ENCODE results near the gene MBOAT2.

MBOAT2 gene

DNA sequence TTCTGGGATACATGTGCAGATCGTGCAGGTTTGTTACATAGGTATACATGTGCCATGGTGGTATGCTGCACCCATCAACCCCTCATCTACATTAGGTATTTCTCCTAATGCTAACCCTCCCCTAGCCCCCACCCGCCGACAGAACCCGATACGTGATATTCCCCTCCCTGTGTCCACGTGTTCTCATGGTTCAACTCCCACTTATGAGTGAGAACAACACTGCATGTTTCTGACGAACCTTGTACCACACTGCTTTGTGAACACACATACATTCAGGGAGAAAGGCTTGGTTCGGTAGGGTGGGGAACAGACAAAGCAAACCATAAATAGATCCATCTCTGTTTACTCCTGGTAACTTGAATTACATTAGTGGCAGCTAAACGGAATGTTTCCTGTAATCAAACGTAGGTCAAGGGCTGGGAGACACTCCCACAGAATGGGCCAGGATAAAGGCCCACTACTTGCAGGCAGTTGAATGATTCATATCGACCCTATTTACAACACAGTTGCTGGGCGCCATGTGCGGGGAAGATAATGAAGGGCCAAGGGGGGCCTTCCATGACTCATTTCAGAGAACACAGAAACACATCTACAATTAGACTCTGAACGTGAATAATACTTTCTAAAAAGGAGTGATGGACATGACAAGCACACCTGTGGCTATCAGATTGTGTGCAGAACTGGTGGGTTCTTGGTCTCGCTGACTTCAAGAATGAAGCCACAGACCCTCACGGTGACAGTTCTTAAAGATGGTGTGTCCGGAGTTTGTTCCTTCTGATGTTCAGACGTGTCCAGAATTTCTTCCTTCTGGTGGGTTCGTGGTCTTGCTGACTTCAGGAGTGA lies 109.3 kb downstream of the MBOAT2 start:
- no peak for DNase-seq

DNA sequence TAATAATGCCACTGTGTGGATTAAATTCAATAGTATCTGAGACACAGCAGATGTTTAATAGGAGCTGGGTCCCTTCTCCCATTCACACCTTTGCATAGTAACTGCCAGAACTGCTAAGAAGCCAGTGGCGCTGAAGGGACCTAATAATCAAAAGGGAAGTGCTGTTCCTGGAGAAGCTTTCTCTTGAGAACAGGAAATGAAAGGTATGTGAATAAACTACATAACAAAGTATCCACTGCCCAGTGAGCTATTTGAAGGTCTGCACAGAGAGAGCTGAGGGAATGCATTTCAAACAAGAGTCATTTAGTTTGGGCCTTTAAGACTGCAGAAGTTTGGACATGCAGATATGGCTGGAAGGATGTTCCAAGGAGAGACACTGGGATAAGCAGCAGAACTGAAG lies 110.0 kb downstream of the MBOAT2 start:
- no peak for DNase-seq

DNA sequence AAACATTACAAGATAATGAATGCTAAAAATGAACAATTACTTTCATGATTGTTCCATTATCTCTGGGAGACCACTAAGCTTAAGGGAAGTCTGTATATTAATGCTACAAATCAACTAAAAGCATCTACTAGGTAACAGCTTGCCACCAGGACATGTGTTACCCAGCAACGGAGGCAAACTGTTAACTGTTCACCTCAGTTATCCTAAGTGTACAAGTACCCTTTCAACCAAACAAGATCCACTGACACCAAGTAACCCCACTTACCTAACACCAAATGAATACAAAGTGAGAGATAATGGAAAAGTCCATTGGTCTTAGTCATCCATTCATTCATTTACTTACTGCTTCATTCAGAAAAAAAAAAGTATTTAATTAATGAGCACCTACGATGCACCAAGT lies 111.4 kb downstream of the MBOAT2 start:
- DNase-seq: no peak

DNA sequence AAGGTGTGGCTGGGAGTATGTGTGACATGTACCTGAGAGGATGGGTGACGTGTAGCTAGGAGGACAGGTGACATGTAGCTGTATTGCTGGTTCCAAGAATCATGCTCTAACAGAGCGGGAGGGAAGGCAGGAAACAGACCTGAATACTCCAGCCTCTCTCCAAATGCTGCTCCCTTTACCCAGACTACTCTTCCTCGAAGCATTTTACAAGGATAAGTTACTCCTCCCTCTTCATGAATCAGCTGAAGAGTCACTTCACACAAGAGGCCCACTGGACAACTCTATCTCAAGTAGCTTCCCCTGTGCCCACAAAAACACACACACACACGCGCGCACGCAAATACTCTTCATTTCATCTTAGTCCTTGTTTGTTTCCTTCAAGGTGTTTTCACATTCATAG lies 113.5 kb downstream of the MBOAT2 start:
- DNase-seq: no peak

DNA sequence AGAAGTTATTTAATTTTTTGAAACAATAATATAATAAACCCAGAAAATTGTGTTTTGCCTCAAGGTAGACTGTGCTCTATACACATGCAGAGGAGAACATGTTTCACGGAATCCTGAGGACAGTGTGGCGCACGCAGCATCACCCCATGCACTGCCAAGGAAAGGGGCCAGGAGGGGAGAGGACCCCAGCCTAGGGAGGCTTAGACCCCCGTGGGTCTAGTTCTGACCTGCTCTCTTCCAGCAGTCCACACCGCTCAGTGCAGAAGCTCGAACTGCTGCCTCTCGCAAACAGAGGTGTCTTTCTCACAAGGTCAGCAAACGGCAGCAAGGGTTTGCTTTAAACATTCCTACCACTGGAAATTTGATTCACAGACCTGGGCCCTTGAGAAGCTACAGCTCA lies 114.5 kb downstream of the MBOAT2 start:
- no peak for DNase-seq

DNA sequence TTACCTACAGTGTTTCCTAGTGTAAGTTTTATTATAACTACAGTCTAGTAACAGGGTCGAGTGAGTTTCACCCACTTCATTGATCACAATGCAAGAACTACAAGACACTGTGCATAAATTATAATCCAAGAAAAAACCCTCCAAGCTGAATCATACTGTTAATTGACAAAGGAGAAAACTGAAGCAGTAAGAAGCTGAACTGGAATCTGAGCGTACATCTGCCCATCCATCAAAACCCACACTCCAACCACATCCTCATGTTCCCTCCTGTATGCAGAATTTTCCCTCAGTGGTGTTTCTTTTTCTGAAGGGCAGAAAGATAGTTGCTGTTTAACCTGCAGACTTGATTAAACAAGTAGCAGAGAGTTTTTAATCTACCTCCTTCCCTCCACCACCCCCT lies 116.6 kb downstream of the MBOAT2 start:
- no peak for DNase-seq

DNA sequence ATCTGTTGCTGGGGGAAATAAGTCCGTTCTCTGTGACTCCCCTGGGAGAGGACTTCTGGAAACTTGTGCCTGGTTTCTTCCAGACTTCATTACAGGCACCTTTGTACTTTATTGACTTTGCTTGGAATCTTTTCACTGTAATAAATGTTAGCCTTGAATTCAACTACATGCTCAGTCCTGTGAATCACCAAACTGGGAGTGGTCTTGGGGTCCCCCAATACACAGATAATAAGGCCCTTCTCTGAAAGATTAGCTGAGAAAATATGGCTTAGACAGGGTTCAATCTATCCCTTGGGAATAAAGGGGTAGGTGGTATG lies 117.3 kb downstream of the MBOAT2 start:
- no peak for DNase-seq

DNA sequence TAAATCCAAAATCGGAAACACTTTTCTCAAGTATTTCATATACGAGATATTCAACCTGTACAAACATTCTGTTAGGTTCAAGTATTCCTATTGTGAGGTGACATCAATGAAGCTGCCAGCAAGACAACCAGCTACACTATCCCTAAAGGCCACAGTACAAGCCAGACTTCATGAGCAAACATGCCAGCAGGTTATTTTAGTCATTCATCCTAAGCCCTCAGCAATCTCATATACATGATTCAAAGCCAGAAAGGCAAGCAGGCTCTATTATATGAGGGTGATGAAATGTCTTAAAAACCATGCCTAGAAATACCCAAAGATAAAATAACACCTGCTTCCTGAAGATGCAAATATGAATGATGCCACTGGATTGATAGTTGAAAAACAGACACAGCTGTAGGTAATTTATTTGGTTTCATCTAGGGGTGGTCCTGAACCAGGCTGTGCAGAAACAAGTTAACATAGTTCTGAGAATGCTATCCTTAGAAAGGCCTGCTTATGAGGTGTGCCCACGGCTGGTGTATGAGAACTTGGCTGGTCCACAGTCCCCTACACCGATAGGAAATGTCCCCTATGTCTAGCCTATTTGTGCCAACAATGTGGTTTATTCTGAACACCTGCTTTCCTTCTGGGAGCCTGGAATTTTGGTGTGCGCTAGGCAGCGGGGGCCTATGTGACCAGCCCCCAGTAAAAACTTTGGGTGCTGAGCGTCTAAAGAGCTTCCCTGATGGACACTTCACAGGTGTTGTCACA lies 117.9 kb downstream of the MBOAT2 start:
- DNase-seq: no peak

DNA sequence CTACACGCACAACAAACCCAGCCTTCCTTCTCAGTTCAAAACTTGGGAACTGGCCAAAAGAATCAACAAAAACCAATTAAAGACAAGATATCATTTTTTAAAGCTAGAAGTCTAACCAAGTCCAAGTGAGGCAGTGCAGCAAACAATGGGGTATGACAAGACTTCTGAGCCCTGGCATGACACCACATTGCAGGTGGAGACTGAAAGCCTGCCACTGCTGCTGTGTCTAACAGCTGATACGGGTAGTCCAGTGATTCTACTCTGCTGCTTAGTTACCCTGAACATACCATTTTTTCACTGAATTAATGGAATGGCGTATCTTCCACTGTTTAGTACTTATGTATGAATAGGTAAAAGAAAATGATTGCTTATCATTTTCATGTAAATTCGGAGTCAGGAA lies 118.7 kb downstream of the MBOAT2 start:
- no peak for DNase-seq

DNA sequence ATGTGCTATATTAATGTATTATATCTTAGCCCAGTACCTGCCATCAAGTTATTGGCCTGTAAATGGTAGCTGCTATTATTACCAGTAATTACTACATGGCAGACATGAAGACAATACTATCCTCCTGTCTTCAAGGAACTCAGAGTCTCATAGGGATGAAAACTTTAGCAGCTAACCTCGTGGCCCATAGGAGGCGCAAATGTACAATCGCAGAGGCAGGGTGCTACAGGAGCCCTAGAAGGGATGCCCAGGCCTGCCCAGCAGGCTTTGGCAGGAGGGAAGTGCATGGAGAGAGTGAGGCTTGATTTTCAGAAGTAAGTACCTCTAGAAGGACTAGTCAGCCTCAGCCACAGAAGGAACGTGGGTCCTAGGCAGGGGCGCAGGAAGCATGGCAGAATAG lies 121.4 kb downstream of the MBOAT2 start:
- DNase-seq: peak; percentile 46 to 65 (median 54)

DNA sequence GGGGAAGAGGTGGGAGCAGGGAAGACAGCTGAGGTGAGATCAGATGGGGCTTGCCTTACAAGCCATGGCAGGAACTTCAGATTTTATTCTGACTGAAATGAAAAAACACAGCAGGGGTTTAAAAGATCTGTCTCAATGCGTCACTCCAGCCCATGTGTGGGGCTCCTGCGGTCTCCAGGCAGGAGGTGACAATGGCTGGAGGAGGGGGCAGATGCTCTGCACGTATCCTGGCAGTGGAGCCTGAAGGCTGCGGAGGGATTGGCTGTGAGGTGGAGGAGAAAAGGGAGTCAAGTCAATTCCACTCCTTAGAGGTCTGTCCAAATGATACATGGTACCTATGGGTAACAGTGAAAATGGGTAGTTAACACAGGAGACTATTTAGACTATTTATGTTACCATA lies 125.6 kb downstream of the MBOAT2 start:
- DNase-seq: no peak

DNA sequence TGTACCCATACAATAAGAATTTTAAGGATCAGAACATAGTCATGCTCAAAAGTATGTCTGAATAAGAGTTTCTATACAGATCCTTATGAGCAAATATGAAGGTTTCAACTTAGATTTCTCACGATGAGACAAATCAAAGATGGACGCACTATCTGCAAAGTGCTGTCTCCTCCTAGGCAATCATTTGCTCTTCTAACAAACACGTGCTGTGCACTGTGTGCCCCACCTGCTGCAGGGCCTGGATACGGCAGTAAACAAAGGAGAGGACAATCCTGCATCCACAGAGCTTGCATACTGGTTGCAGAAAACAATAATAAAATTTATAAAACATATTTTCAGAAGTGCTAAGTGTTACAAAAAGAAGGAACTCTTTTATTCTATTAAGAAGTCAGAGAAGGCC lies 126.2 kb downstream of the MBOAT2 start:
- no peak for DNase-seq

DNA sequence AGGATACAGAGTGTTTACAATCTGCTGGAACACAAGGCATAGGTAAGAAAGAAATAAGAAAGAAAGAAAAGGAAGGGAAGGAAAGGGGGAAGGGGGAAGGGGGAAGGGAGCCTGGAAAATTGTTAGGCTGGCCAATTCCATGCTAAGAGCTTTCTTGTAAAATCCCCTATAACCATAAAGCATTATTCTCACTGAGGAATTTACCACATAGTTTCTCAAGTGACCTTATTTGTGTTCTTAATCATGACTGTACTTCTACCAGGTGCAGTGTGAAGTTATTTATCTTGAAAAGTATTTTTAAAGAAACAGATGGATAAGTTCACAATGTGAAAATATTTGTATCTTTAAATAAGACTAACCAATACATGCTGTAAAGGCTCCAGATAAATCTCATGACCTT lies 126.9 kb downstream of the MBOAT2 start:
- no peak for DNase-seq

DNA sequence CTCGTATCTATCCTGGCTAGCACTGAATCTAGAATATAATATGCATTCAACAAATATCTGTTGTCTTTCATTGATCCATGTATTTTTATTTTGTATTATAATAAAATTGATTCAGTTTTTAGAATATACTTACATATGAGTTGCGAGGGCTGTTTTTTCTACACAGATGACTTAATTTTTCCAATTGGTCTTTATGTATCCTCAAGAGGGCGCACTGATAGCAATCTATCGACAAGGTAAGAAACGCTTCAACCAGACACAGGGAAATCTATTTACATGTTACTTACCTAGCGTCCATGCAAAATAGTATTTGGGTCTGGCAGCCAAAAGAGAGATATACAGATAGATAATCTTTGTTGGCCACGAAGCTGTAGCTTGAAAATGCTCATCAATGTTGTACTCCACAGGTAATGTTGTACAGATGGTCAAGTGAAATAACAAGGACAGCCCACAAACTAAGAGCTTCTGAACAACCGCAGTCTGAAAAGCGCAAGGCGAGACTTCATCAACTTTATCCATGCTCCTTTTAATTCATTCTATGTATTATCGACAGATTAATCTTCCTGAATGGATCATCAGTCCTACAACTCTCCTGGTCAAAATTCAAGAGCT lies 130.6 kb downstream of the MBOAT2 start:
- peak; percentile 27 to 78 (median 54) for DNase-seq

DNA sequence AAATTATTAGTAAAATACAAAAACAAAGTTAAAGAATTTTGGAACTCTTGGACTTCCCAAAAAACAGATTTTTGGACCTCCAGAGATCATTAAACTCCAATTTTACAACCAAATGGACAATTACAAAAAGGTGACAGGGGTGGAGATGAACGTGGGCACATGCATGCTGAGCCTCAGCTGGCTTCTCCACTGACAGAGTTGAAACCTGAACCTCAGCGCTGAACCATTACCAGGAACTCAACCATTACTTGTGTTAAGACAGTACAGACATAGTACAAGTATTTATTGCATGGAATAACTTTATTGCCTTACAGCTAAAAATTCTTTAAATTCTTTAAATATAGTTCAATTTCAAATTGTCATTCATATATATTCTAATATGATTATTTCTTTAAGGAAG lies 133.0 kb downstream of the MBOAT2 start:
- DNase-seq: no peak

DNA sequence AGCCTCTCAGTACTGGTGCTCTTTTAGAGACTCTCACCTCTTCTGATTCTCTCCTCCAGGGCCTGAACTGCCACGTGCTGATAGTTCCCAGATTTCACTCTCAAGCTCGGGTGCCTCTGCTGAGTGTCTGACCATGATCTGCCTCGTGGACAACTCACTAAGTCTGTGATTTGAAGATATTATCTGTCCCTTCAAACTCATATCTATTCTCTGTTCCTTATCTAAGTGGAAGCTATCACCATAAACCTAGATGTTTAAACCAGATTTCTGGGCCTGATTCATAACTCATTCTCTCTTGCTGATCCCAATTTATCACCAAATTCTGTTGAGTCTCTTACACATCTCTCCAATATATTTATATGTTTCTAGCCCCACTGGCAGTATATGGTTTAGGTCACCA lies 136.1 kb downstream of the MBOAT2 start:
- no peak for DNase-seq

DNA sequence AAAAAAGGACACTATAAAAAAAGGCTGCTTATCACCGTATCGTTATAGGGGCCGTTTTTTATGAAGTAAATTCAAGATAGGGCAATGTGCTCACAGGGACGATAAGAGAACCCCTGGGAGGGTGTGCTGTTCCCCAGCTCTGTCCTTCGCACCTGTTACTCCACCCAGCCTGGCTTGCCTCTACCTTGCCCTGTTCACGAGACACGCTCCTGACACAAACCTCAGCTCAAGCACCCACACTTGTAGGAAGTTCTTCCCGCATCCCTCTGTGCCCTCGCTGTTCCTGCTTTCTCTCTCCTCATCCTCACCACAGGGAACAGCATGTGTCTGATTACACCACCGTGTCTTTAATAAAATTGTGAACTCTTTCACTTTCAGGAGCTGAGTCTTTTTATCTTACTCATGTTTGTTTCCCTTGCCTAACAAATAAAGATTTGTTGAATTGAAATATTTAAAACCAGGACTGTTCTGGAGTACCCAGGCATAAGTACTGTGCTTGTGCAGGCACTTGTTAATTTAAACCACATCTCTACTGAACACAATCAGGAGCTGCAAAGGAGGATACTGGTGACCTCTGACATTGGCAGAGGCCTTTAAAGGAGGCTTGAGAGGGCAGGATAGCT lies 140.0 kb downstream of the MBOAT2 start:
- no peak for DNase-seq

DNA sequence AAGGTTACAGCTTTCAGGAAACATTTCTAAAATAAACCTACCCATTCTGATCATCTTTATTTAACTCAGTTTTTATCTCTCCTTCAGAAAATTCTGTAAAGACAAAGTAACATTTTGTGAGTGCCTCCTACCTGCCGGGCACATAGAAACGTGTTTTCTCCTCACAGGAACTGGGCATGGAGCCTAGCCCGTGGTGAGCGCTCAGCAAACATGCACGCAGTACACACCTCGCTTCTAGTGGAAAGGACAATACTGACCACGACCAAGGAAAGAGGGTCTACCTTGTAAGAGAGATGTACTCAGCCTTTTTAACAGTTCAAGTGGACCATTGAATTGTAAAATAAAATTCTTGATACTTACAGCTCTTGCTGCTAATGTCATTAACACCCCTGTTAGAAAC lies 141.3 kb downstream of the MBOAT2 start:
- DNase-seq: no peak

DNA sequence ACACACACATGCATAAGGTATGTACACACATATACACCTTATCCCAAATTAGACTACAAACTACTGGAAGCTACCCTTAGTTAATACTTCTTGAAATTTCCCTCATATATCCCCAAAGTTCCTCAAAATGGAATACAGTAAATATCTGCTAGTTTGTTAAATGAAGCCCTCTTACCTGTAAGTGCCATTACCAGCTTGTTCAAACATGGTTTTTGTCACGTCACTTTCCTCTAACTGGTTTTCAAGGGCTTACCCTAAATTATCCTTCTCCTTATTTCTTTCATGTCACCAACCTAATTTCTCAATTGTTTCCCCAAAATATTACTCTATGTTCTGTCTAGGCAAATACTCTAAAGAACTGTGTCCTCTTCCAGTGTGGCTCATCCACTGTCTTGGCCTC lies 141.7 kb downstream of the MBOAT2 start:
- no peak for DNase-seq

DNA sequence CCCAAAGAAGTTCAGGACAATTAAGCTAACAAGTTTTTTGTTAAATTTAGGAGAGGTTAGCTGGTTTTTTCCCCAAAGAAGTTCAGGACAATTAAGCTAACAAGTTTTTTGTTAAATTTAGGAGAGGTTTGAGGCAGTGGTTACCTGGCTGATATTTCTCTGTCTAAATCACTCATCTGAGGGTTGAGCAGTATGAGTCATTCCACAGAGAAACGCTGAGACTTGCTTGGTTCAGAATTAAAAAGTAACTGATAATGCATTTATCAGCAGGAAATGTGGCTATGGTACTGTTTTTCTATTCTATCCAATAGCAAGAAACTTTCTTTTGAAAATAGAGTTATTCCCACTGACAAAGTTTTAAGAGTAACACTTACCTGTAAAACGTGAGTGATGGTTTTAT lies 143.2 kb downstream of the MBOAT2 start:
- no peak for DNase-seq

DNA sequence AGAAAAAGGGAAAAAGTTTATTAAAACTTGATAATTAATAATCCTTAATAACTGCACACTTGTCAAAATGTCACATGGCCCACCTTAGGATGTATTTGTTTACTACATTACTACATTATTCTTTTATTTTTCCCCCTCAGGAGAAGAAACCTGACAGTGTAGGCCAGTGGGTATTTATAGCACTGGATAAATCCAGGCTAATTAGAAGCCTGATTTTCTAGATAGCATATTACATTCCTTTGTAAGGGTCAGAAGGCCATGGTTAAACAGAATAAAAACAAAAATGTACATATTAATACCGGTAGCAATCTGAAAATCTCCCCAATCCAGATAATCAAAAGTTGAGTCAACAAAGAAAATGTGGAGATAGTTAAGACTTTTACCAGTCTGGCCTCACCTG lies 144.6 kb downstream of the MBOAT2 start:
- no peak for DNase-seq

DNA sequence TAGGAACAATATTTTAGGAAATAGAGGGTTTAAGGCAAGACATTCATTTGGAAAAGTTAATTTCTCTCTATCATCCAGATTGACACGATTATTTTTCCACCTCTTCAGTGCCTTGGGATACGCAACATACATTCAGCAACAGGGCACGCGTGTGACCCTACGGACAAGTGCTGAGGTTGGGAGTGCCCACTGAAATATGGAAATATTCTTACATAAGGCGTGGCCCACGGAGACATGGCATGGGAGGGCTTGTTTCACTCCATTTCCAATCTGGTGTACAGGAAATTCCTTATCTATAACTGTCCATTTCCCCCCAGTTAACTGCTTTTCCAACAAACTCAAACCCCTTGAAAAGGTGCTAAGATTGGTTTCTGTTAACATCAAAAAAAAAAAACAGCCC lies 145.2 kb downstream of the MBOAT2 start:
- no peak for DNase-seq

DNA sequence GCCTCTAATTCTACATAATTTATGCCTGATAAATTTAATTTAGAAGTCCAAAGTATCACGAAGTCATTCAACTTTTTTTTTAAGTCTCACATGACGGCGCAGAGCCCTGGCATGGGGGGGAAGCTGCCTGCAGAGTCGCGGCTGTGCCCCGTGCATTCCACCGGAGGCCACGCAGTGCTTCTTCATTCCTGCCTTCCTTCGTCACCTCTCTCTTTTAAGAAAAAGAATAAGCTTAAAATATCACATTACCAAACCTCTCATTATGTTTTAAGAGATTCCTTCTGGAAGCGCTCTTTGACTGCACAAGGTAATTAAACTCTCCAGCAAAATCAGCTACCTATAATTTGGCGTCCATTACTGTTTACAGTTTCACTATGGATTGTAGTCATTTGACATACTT lies 145.8 kb downstream of the MBOAT2 start:
- no peak for DNase-seq

DNA sequence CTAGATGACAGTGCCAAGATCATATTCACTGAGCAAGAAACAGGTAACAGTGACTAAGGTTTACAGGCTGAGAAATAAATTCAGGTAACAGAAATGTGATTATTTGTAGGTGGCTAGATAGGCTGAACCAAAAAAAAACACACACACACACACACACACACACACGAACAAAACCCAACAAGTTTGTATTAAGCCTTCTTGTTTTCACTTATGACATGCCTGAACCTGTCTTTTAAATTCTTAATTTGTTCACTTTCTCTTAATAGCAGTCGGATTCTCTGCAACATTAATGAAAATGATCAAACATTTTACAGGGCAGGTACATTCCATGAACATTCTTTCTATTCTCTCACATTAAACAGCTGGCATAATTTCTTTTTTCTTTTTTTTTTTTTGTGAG lies 147.3 kb downstream of the MBOAT2 start:
- DNase-seq: no peak
